Measurements from ENCODE around the gene CADPS. TPM values are rescaled to one million over a fixed set of nuclear protein-coding genes. Genes with fewer than 3 reads are reported as not detected.

CADPS gene
- total and polyA plus RNA-seq, 12 donors: 1.4 to 36.6 (median 21.6) TPM

GRCh38 chr3:62615258-62615849, 259.9 kb downstream of the CADPS start:
- DNase-seq: no peak
- Histone ChIP-seq H3K9me3 (no peaks in the 10 kb centered on the region), H3K4me1 (no peaks in the 10 kb centered on the region), H3K27ac (no peak overlapping the region), H3K4me3 (no peak overlapping the region), H3K36me3 (no peaks in the 10 kb centered on the region), H3K27me3 (peaks cover 0 to 11% (median 0%) of the 10 kb centered on the region in 7 donors)
- TF ChIP-seq, protein P1, sequence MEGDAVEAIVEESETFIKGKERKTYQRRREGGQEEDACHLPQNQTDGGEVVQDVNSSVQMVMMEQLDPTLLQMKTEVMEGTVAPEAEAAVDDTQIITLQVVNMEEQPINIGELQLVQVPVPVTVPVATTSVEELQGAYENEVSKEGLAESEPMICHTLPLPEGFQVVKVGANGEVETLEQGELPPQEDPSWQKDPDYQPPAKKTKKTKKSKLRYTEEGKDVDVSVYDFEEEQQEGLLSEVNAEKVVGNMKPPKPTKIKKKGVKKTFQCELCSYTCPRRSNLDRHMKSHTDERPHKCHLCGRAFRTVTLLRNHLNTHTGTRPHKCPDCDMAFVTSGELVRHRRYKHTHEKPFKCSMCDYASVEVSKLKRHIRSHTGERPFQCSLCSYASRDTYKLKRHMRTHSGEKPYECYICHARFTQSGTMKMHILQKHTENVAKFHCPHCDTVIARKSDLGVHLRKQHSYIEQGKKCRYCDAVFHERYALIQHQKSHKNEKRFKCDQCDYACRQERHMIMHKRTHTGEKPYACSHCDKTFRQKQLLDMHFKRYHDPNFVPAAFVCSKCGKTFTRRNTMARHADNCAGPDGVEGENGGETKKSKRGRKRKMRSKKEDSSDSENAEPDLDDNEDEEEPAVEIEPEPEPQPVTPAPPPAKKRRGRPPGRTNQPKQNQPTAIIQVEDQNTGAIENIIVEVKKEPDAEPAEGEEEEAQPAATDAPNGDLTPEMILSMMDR (IDR thresholded peaks at IDR 0.05): no peak
- 60 to 62% methylated on average over 5 of the region's 5 CpGs for WGBS, 2 donors
- ATAC-seq: no peak
- intact Hi-C loops (cut with DNase I): no loop called here

DNA sequence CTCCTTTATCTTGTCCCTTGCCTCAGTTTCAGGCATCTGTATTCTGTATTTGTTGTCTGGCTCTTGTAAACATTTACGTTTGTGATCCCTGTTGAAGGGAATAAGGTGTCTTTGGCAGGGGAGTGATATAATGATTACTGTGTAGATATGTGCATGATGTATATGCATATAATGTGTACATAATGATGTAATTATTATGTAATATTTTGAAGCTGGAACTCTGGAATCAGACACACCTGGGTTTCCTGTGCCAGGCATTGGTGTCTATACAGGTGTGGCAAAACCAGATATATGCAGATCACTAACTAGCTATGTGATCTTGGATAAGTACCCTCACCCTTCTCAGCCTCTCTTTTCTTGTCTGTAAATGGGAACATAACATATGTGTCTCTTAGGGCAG, 260.7 kb downstream of the CADPS start:
- ATAC-seq: no peak
- no peaks in the 10 kb centered on the region for H3K9me3 ChIP-seq
- H3K36me3 ChIP-seq: no peaks in the 10 kb centered on the region
- whole genome bisulfite sequencing, 2 donors: 72 to 85% methylated on average over 1 of the region's 1 CpG
- no peak for DNase-seq
- no peak overlapping the region for H3K27ac ChIP-seq
- intact Hi-C loops (cut with DNase I): no loop called here
- peaks cover 0 to 11% (median 0%) of the 10 kb centered on the region in 7 donors for H3K27me3 ChIP-seq
- TF ChIP-seq, protein P1 (IDR thresholded peaks at IDR 0.05): no peak
- no peaks in the 10 kb centered on the region for H3K4me1 ChIP-seq
- H3K4me3 ChIP-seq: no peak overlapping the region

- Histone ChIP-seq H3K27me3 (peaks cover 0 to 7% (median 0%) of the 10 kb centered on the region in 7 donors), H3K27ac (no peak overlapping the region), H3K36me3 (no peaks in the 10 kb centered on the region), H3K4me1 (peaks cover 0 to 13% (median 7%) of the 10 kb centered on the region in 9 donors), H3K9me3 (no peaks in the 10 kb centered on the region), H3K4me3 (no peak overlapping the region)
- ATAC-seq (no peak), DNase-seq (no peak)
- WGBS, 2 donors: 80 to 85% methylated on average over 3 of the region's 3 CpGs
- TF ChIP-seq, protein P1 (IDR thresholded peaks at IDR 0.05): no peak
- intact Hi-C loops (cut with DNase I): no loop called here
These were observed 263.5 kb downstream of the CADPS start for GRCh38 chr3:62611541-62612240.

- peak; percentile 34 to 62 for DNase-seq
- H3K27ac ChIP-seq: peak overlapping the region in 1 of 10 donors; percentile 26
- TF ChIP-seq, protein P1 (IDR thresholded peaks at IDR 0.05): no peak
These were observed 267.8 kb downstream of the CADPS start for GRCh38 chr3:62607287-62608029.

More at GRCh38 chr3:62607287-62608029, 267.8 kb downstream of the CADPS start:
- WGBS, 2 donors: 36 to 44% methylated on average over 10 of the region's 10 CpGs
- ATAC-seq: peak in 7 of 8 donors; percentile 52 to 92 (median 81)
- intact Hi-C loops (cut with DNase I): no loop called here
- H3K4me3 ChIP-seq: no peak overlapping the region
- H3K4me1 ChIP-seq: peaks cover 0 to 13% (median 7%) of the 10 kb centered on the region in 9 donors
- H3K27me3 ChIP-seq: no peaks in the 10 kb centered on the region
- H3K9me3 ChIP-seq: no peaks in the 10 kb centered on the region
- no peaks in the 10 kb centered on the region for H3K36me3 ChIP-seq
